PC-9 (cell line): ENCODE results near the gene DHX30.

Source experiments
- CTCF ChIP-seq: fragments of 200-600 bp; sonication (generic); conservative IDR thresholded peaks from 2 replicates; pipeline ENCODE4 v1.6.1; 2017; ENCODE audit warnings: mixed run types, antibody characterized with exemption, mild to moderate bottlenecking, moderate library complexity
- EZH2 ChIP-seq: fragments of 200-600 bp; sonication (generic); IDR thresholded peaks from 2 replicates; pipeline ENCODE4 v1.8.0; 2017; ENCODE audit warnings: antibody characterized with exemption, low read depth

GRCh38 chr3:47846186-47846879 lies 43.4 kb downstream of the DHX30 start:
- no peak for TF ChIP-seq CTCF
- no peak for TF ChIP-seq EZH2
